GM12878 (cell line): ENCODE measurements around the gene TCHP. TPM values are rescaled to one million over a fixed set of nuclear protein-coding genes. Genes with fewer than 3 reads are reported as not detected.

Experiments used
- ATAC-seq: fragments of 200-7000 bp; cut with Tn5 transposase; 3 replicates; pipeline ENCODE4 v1.9.1; 2020; ENCODE audit warnings: mild to moderate bottlenecking, moderate library complexity
- BruUV-seq: library from RNA; stranded (reverse); fragments of 400-500 nt; replicated peaks from 2 replicates; lab custom pipeline; 2021; lab: Mats Ljungman, UMichigan
- CTCF ChIA-PET: fragments of 300-600 bp; sonication (Branson Sonifier 250); formaldehyde crosslinking; extraction: SDS; loops from one replicate; lab custom pipeline; 2021; ENCODE audit warnings: inconsistent platforms; lab: Yijun Ruan, JAX
- POLR2A ChIA-PET: fragments of 350-600 bp; formaldehyde crosslinking; extraction: SDS; loops from one replicate; lab custom pipeline; 2021; ENCODE audit warnings: inconsistent platforms; lab: Charles Lee
- RAD21 ChIA-PET: fragments of 300-600 bp; sonication (Branson Sonifier 250); formaldehyde crosslinking; loops from one replicate; lab custom pipeline; 2023; ENCODE audit warnings: antibody characterized with exemption; ENCODE audit not compliant: unreplicated experiment; lab: Charles Lee
- SMC1A ChIA-PET: fragments of 300-600 bp; sonication (Branson Sonifier 250); formaldehyde crosslinking; loops from one replicate; lab custom pipeline; 2023; ENCODE audit not compliant: unreplicated experiment, uncharacterized antibody; lab: Charles Lee
- DNase-seq: peaks from one replicate; pipeline ENCODE4 v3.0.0-alpha.2; 2011; ENCODE audit warnings: low read depth, low spot score
- FAIRE-seq: peaks from 3 replicates; lab custom pipeline; 2011; peaks lifted over from hg19 to GRCh38; lab: Jason Lieb, UNC
- H2AFZ ChIP-seq: 2 replicates; pipeline ENCODE4 v1.6.0; 2011; ENCODE audit warnings: low read depth, low read length, control low read depth; ENCODE audit not compliant: control insufficient read depth
- H3K27ac ChIP-seq: 2 replicates; pipeline ENCODE4 v1.5.1; 2011; ENCODE audit warnings: control low read depth; ENCODE audit not compliant: control insufficient read depth, insufficient read depth
- H3K27me3 ChIP-seq, 2 experiments: replicated peaks in 1 of 2; 2 replicates each; pipeline versions ENCODE4 v1.6.0 to v1.6.1; 2011; ENCODE audit warnings: low read length in 1 of 2; ENCODE audit not compliant: control insufficient read depth in 2 of 2, insufficient read depth in 2 of 2
- H3K36me3 ChIP-seq, 2 experiments: 2 replicates each; pipeline ENCODE4 v1.5.1; 2011; ENCODE audit warnings: low read length in 1 of 2; ENCODE audit not compliant: control insufficient read depth in 2 of 2, insufficient read depth in 2 of 2
- H3K4me1 ChIP-seq: 2 replicates; pipeline ENCODE4 v1.6.1; 2011; ENCODE audit warnings: mild to moderate bottlenecking, low read length, moderate library complexity, mixed read lengths; ENCODE audit not compliant: control insufficient read depth, insufficient read depth
- H3K4me2 ChIP-seq: 2 replicates; pipeline ENCODE4 v1.6.0; 2011; ENCODE audit warnings: control low read depth; ENCODE audit not compliant: control insufficient read depth, insufficient read depth
- H3K4me3 ChIP-seq: fragments of 200-600 bp; sonication (generic); 2 replicates; pipeline ENCODE4 v1.5.1; 2016
- H3K79me2 ChIP-seq: 2 replicates; pipeline ENCODE4 v1.6.0; 2011; ENCODE audit warnings: low read length; ENCODE audit not compliant: control insufficient read depth, insufficient read depth
- H3K9ac ChIP-seq: 2 replicates; pipeline ENCODE4 v1.8.0; 2011; ENCODE audit warnings: low read length, control low read depth, mixed read lengths; ENCODE audit not compliant: control insufficient read depth, insufficient read depth
- H3K9me3 ChIP-seq: replicated peaks from 3 replicates; pipeline ENCODE4 v1.5.1; 2011; ENCODE audit warnings: mild to moderate bottlenecking, low read length; ENCODE audit not compliant: control insufficient read depth, insufficient read depth
- H4K20me1 ChIP-seq: 2 replicates; pipeline ENCODE4 v1.6.0; 2011; ENCODE audit not compliant: control insufficient read depth, insufficient read depth
- BCLAF1 ChIP-seq: fragments of 450-650 bp; IDR thresholded peaks from 2 replicates; pipeline ENCODE4 v1.6.1; 2017; ENCODE audit warnings: antibody characterized with exemption, mild to moderate bottlenecking, moderate library complexity
- DPF2 ChIP-seq: fragments of 450-650 bp; IDR thresholded peaks from 2 replicates; pipeline ENCODE4 v1.6.1; 2017; ENCODE audit warnings: mild to moderate bottlenecking
- E2F4 ChIP-seq: IDR thresholded peaks from 2 replicates; pipeline ENCODE4 v1.6.1; 2012; ENCODE audit warnings: low read depth, low read length, improper control_type of control experiment
- EED ChIP-seq: sonication (generic); IDR thresholded peaks from 2 replicates; pipeline ENCODE4 v1.6.1; 2016; ENCODE audit warnings: antibody characterized with exemption, low read depth
- ELK1 ChIP-seq: IDR thresholded peaks from 2 replicates; pipeline ENCODE4 v1.6.1; 2012; ENCODE audit warnings: low read depth, low read length, improper control_type of control experiment
- GATAD2B ChIP-seq: fragments of 450-650 bp; conservative IDR thresholded peaks from 2 replicates; pipeline ENCODE4 v1.6.1; 2017; ENCODE audit warnings: low read depth, mild to moderate bottlenecking, moderate library complexity
- HDAC2 ChIP-seq: fragments of 200-600 bp; sonication (generic); IDR thresholded peaks from 2 replicates; pipeline ENCODE4 v1.6.1; 2017
- IKZF1 ChIP-seq: fragments of 450-650 bp; conservative IDR thresholded peaks from 2 replicates; pipeline ENCODE4 v1.6.1; 2017; ENCODE audit warnings: antibody characterized with exemption, mild to moderate bottlenecking
- MEF2B ChIP-seq: fragments of 450-650 bp; IDR thresholded peaks from 2 replicates; pipeline ENCODE4 v1.6.1; 2018; ENCODE audit warnings: mild to moderate bottlenecking, moderate library complexity; ENCODE audit not compliant: partially characterized antibody, poor library complexity, severe bottlenecking
- NFIC ChIP-seq: IDR thresholded peaks from 2 replicates; pipeline ENCODE4 v1.6.1; 2012; ENCODE audit warnings: low read depth, mild to moderate bottlenecking, inconsistent platforms, low read length, moderate library complexity
- NFXL1 ChIP-seq: fragments of 450-650 bp; IDR thresholded peaks from 2 replicates; pipeline ENCODE4 v1.6.1; 2017; ENCODE audit warnings: antibody characterized with exemption, mild to moderate bottlenecking, borderline replicate concordance
- PKNOX1 ChIP-seq: fragments of 450-650 bp; IDR thresholded peaks from 2 replicates; pipeline ENCODE4 v1.6.1; 2016; ENCODE audit warnings: mild to moderate bottlenecking
- POLR2A ChIP-seq: IDR thresholded peaks from 2 replicates; pipeline ENCODE4 v1.6.1; 2011; ENCODE audit warnings: low read depth, mild to moderate bottlenecking, low read length
- POLR2AphosphoS2 ChIP-seq: IDR thresholded peaks from 2 replicates; pipeline ENCODE4 v1.6.1; 2011; ENCODE audit warnings: low read depth, mild to moderate bottlenecking, low read length, improper control_type of control experiment, moderate library complexity
- RCOR1 ChIP-seq: conservative IDR thresholded peaks from 2 replicates; pipeline ENCODE4 v1.6.1; 2012; ENCODE audit warnings: low read depth, low read length, improper control_type of control experiment
- RUNX3 ChIP-seq: IDR thresholded peaks from 2 replicates; pipeline ENCODE4 v1.6.1; 2012; ENCODE audit warnings: low read length, inconsistent platforms
- SRF ChIP-seq, 2 experiments: IDR thresholded peaks; 2 replicates each; pipeline ENCODE4 v1.6.1; 2011; ENCODE audit warnings: low read depth in 2 of 2, low read length in 2 of 2, mild to moderate bottlenecking in 1 of 2, moderate library complexity in 1 of 2
- TCF3 ChIP-seq: IDR thresholded peaks from 2 replicates; pipeline ENCODE4 v1.6.1; 2012; ENCODE audit warnings: low read depth, mild to moderate bottlenecking, low read length, borderline replicate concordance; ENCODE audit not compliant: insufficient read depth
- YBX1 ChIP-seq: fragments of 450-650 bp; IDR thresholded peaks from 2 replicates; pipeline ENCODE4 v1.6.1; 2016; ENCODE audit warnings: antibody characterized with exemption
- YY1 ChIP-seq: IDR thresholded peaks from 2 replicates; pipeline ENCODE4 v1.6.1; 2011; ENCODE audit warnings: low read depth, mild to moderate bottlenecking, low read length
- ZNF622 ChIP-seq: fragments of 450-650 bp; IDR thresholded peaks from 2 replicates; pipeline ENCODE4 v1.6.1; 2017; ENCODE audit warnings: mild to moderate bottlenecking, inconsistent platforms
- WGBS: methylation state at CpG from one replicate; pipeline ENCODE4 v1.1.6; 2016; ENCODE audit warnings: low lambda C conversion rate; ENCODE audit not compliant: insufficient replicate concordance, insufficient coverage; ENCODE audit errors: missing lambda C conversion rate; 5-methylcytosine and 5-hydroxymethylcytosine counted together
- in situ Hi-C: fragments of 300-500 bp; cut with MboI; formaldehyde crosslinking; loops from 9 replicates; pipeline ENCODE4 v1.14.3; 2018; ENCODE audit warnings: mixed read lengths
- intact Hi-C: fragments of 100-400 bp; cut with micrococcal nuclease; formaldehyde crosslinking; loops from one replicate; pipeline ENCODE4 v1.14.2; 2022; ENCODE audit not compliant: unreplicated experiment
- polyA plus RNA-seq, 11 experiments: library from polyadenylated mRNA; depleted of rRNA in 4 of 11; unstranded in 6 of 11; stranded (reverse) in 5 of 11; fragments of >200 nt; fragmentation: Nextera tagmentation in 4 of 11; fragmentation: Illumina TruSeq in 1 of 11; extraction: Ambion mirVana in 4 of 11; extraction: Trizol in 1 of 11; gene quantifications; 1 replicate in 1 of 11; 2 replicates in 10 of 11; pipeline versions ENCODE4 v1.2.1 to v1.2.3, GENCODE V29; 2011 to 2016; ENCODE audit warnings: inconsistent platforms in 2 of 11, missing spikeins in 2 of 11, low read depth in 1 of 11
- total RNA-seq, 4 experiments: library from RNA; depleted of rRNA in 3 of 4; stranded (reverse); fragments of >200 nt in 3 of 4; fragmentation: Illumina TruSeq in 1 of 4; extraction: Trizol in 1 of 4; gene quantifications; 2 replicates each; pipeline versions ENCODE4 v1.2.1 to v1.2.3, GENCODE V29; 2013 to 2021

TCHP gene
- total and polyA plus RNA-seq, 10 of the 15 experiments (the other 5 are each of a cell fraction or from before 2014, with no cell fraction given), result 4.8 to 18.6 (median 15.0) TPM

- 0% methylated on average over 4 of the region's 4 CpGs for WGBS
- ChIA-PET SMC1A (interaction anchor here (0.9 to 1.9 kb wide), 2 partner anchors 17 to 111 kb away, joined by 3 to 4 read pairs; no protein-coding TSS in a partner anchor), CTCF (interaction anchor here (1.1 to 1.4 kb wide), 2 partner anchors 35 to 296 kb away, joined by 3 read pairs; no protein-coding TSS in a partner anchor), POLR2A (interaction anchor here (0.6 to 1.5 kb wide), 5 partner anchors 8 to 111 kb away, joined by 3 to 7 read pairs (median 4); no protein-coding TSS in a partner anchor), RAD21 (interaction anchor here (0.7 to 1.0 kb wide), 2 partner anchors 39 to 110 kb away, joined by 3 to 4 read pairs; no protein-coding TSS in a partner anchor)
- Histone ChIP-seq H2AFZ (peak overlapping the region; percentile 28), H3K9me3 (no peaks in the 10 kb centered on the region), H3K27ac (peak overlapping the region; percentile 50), H3K79me2 (no peaks in the 10 kb centered on the region), H3K4me3 (no peak overlapping the region; the same call in 1 of the 2 replicates), H3K36me3 (no peaks in the 10 kb centered on the region), H3K4me1 (peaks cover 45% of the 10 kb centered on the region), H3K27me3 (no peaks in the 10 kb centered on the region), H4K20me1 (no peaks in the 10 kb centered on the region), H3K4me2 (peak overlapping the region; percentile 75), H3K9ac (no peak overlapping the region)
- DNase-seq, result peak; percentile 72
- FAIRE-seq, result peak; percentile 18
- in situ Hi-C loops, result no loop called here
- BruUV-seq, result no TSS peak
- intact Hi-C loops, result no loop called here
- ATAC-seq, result peak; percentile 87
- TF ChIP-seq POLR2A, result no peak
- no peak for TF ChIP-seq PKNOX1
- peak; percentile 33; the same call in 1 of the 2 replicates for TF ChIP-seq GATAD2B
- peak; percentile 88 for TF ChIP-seq TCF3
- no peak for TF ChIP-seq POLR2AphosphoS2
- TF ChIP-seq HDAC2, result no peak
- peak; percentile 39 for TF ChIP-seq RUNX3
- TF ChIP-seq YBX1, result no peak
- no peak for TF ChIP-seq ZNF622
- no peak for TF ChIP-seq RCOR1
- TF ChIP-seq BCLAF1, result no peak
- TF ChIP-seq NFIC, result no peak
- TF ChIP-seq YY1, result no peak
- TF ChIP-seq DPF2, result peak; percentile 23; the same call in 1 of the 2 replicates
- no peak for TF ChIP-seq IKZF1
- peak; percentile 31 for TF ChIP-seq EED
- TF ChIP-seq ELK1, result no peak
- no peak for TF ChIP-seq E2F4
- TF ChIP-seq SRF (IDR thresholded peaks at IDR 0.05; ENCODE audit: low read depth in 2 of 2, low read length in 2 of 2), result no peak
- TF ChIP-seq NFXL1, result no peak
- TF ChIP-seq MEF2B, result peak; percentile 15
Observed at GRCh38 chr12:109892748-109893147, 7.3 kb upstream of the TCHP start.
